GM10266 (cell line): ENCODE results near the gene LIMK2.

Experiments used
- DNase-seq: peaks from one replicate; pipeline ENCODE4 v3.0.0; 2012; ENCODE audit errors: extremely low spot score
- TF ChIP-seq, protein P1 (sequence below): IDR thresholded peaks from 2 replicates; pipeline ENCODE4 v1.5.1; 2012; ENCODE audit warnings: mild to moderate bottlenecking, low read depth; ENCODE audit not compliant: control insufficient read depth, insufficient read depth; ENCODE audit errors: missing control alignments

Gene LIMK2

GRCh38 chr22:31291481-31292235 lies 79.6 kb downstream of the LIMK2 start:
- peak; percentile 30 for DNase-seq
- TF ChIP-seq, protein P1, sequence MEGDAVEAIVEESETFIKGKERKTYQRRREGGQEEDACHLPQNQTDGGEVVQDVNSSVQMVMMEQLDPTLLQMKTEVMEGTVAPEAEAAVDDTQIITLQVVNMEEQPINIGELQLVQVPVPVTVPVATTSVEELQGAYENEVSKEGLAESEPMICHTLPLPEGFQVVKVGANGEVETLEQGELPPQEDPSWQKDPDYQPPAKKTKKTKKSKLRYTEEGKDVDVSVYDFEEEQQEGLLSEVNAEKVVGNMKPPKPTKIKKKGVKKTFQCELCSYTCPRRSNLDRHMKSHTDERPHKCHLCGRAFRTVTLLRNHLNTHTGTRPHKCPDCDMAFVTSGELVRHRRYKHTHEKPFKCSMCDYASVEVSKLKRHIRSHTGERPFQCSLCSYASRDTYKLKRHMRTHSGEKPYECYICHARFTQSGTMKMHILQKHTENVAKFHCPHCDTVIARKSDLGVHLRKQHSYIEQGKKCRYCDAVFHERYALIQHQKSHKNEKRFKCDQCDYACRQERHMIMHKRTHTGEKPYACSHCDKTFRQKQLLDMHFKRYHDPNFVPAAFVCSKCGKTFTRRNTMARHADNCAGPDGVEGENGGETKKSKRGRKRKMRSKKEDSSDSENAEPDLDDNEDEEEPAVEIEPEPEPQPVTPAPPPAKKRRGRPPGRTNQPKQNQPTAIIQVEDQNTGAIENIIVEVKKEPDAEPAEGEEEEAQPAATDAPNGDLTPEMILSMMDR = no peak

DNA sequence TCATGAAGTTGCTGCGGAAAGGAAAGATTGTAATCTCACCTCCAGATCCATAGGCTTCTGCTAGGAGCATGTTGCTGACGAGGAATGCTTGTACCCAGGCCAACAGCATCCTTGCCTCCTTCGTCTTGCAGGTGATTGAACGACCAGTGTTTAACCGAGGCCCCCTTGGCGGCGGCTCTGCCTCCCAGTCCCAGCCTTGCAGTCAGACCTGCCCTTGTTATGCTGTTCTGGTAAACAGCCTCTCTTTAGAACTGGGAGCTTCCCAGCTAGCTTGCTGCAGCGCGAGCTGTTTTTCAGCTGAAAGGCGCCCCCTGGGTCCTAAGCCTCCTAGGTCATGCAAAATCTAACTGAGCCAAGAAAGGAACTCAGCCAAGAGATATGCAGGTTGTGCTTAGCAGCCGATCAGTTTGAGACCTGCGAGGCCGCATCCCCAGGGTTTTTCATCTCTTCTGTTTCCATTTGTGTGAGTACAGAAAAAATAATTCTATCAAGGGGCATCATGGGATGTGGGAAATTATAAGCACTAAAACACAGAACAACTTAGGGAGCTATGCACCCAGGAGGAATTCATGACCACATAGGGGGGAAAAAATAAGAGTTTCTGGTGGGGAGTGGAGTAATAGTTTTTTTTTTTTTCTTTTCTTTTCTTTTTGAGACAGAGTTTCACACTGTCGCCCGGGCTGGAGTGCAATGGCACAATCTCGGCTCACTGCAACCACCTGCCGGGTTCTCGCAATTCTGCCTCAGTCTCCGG lies 80.3 kb downstream of the LIMK2 start, which contains the start of gene PIK3IP1:
PIK3IP1 (minus strand) TSS at position 253 of the 754 bp plus-strand sequence; CDS start at position 109, 144 bp downstream.
- peak; percentile 81 for DNase-seq
- TF ChIP-seq, protein P1 = peak; percentile 60

GRCh38 chr22:31295360-31295759 lies 83.3 kb downstream of the LIMK2 start:
- no peak for DNase-seq
- TF ChIP-seq, protein P1 = no peak

DNA sequence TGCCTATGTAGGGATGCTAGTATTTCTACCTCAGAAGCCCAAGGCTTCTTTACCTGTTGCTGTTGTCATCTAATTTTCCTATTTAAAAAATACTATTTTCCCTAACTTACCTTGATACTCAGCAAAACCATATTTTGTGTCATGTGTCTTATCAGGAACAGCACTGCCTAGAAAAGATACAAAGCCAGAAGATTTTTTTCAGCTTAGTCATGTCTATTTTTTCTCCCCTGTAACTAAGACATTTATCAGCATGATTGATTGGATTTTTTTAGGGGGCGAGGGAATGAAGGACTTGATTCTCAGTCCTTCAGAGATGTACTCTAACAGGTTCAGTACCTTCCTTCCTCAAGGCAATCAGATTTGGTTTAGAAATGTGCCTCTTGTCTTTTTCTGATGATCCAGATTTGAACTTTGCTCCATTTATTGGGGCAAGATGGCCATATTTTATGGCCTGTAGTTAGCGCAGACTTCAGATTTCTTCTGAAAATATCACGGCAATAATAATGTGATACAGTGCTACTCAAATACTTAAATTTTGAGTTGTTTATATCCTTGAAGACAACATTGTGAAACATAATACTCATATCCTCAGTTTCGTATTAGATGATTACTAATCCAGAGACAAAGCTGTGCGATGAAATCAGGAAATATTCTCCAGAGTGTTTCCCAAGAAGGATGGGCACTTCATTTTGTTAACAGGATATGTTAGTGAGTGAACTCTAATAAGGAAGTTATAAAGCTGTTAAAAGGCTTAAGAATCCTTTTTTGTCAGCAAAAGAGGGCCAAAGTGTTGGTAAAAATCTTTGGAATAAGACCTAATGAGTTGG lies 83.9 kb downstream of the LIMK2 start:
- DNase-seq = no peak
- TF ChIP-seq, protein P1 = no peak

GRCh38 chr22:31300896-31301295 lies 88.8 kb downstream of the LIMK2 start:
- no peak for DNase-seq
- TF ChIP-seq, protein P1 = no peak

GRCh38 chr22:31302006-31302405 lies 89.9 kb downstream of the LIMK2 start:
- TF ChIP-seq, protein P1 = no peak
- no peak for DNase-seq
